CD4-positive, alpha-beta T cell (primary cell): Measurements from ENCODE around the gene ZCCHC10. TPM values are rescaled to one million over a fixed set of nuclear protein-coding genes. Genes with fewer than 3 reads are reported as not detected.

Source experiments
- ATAC-seq: fragments of 200-7000 bp; cut with Tn5 transposase; one replicate; pipeline ENCODE4 v1.10.0; 2022; ENCODE audit warnings: mild to moderate bottlenecking; ENCODE audit not compliant: poor library complexity
- CTCF ChIA-PET: fragments of 350-600 bp; sonication (Branson Sonifier 250); formaldehyde crosslinking; loops from one replicate; lab custom pipeline; 2021; ENCODE audit warnings: antibody characterized with exemption, inconsistent platforms; lab: Charles Lee
- POLR2A ChIA-PET: fragments of 350-600 bp; sonication (Branson Sonifier 250); formaldehyde crosslinking; loops from one replicate; lab custom pipeline; 2021; ENCODE audit warnings: antibody characterized with exemption, inconsistent platforms; lab: Charles Lee
- DNase-seq, 14 experiments: peaks; one replicate each; pipeline ENCODE4 v3.0.0-alpha.2; 2013 to 2020; ENCODE audit warnings: mixed read lengths in 2 of 14
- H3K27ac ChIP-seq, 2 donors: one replicate each; pipeline versions ENCODE4 v1.5.1 to v1.7.0; 2013; ENCODE audit warnings: low read length in 2 of 2, low read depth in 1 of 2, mild to moderate bottlenecking in 1 of 2
- H3K27me3 ChIP-seq, 2 experiments: 1 replicate in 1 of 2; 2 replicates in 1 of 2; pipeline versions ENCODE4 v1.6.1 to v1.7.0; 2013; ENCODE audit warnings: low read length in 2 of 2, control low read depth in 1 of 2, mild to moderate bottlenecking in 1 of 2, moderate library complexity in 1 of 2; ENCODE audit not compliant: insufficient read depth in 2 of 2, control insufficient read depth in 1 of 2
- H3K36me3 ChIP-seq: one replicate; pipeline ENCODE4 v1.6.1; 2013; ENCODE audit warnings: low read length, control low read depth; ENCODE audit not compliant: insufficient read depth
- H3K4me1 ChIP-seq: one replicate; pipeline ENCODE4 v1.6.1; 2013; ENCODE audit warnings: low read length, control low read depth; ENCODE audit not compliant: insufficient read depth
- H3K4me3 ChIP-seq: one replicate; pipeline ENCODE4 v1.5.1; 2013; ENCODE audit warnings: mild to moderate bottlenecking, low read length, moderate library complexity
- H3K9me3 ChIP-seq, 2 experiments: 1 replicate in 1 of 2; 2 replicates in 1 of 2; pipeline versions ENCODE4 v1.6.1 to v1.7.0; 2013; ENCODE audit warnings: low read length in 2 of 2, mild to moderate bottlenecking in 2 of 2, control low read depth in 1 of 2, moderate library complexity in 1 of 2; ENCODE audit not compliant: control insufficient read depth in 1 of 2, insufficient read depth in 1 of 2
- H3K27ac Mint-ChIP-seq: one replicate; pipeline ENCODE4 v1.8.0; 2020; ENCODE audit warnings: mixed read lengths
- H3K27me3 Mint-ChIP-seq: one replicate; pipeline ENCODE4 v1.8.0; 2021; ENCODE audit warnings: mixed read lengths
- H3K36me3 Mint-ChIP-seq: one replicate; pipeline ENCODE4 v1.8.0; 2021; ENCODE audit warnings: low read depth, mixed read lengths
- H3K4me1 Mint-ChIP-seq: one replicate; pipeline ENCODE4 v1.8.0; 2021; ENCODE audit warnings: low read depth, mixed read lengths
- H3K4me3 Mint-ChIP-seq: one replicate; pipeline ENCODE4 v1.8.0; 2020; ENCODE audit warnings: mild to moderate bottlenecking, mixed read lengths
- H3K9me3 Mint-ChIP-seq: one replicate; pipeline ENCODE4 v1.8.0; 2020; ENCODE audit warnings: mixed read lengths
- CTCF ChIP-seq: fragments of 200-600 bp; IDR thresholded peaks from one replicate; pipeline ENCODE4 v1.8.0; 2022; ENCODE audit warnings: antibody characterized with exemption, mild to moderate bottlenecking
- intact Hi-C, 2 experiments: fragments of 100-400 bp; cut with DNase I in 1 of 2; cut with micrococcal nuclease in 1 of 2; formaldehyde crosslinking; loops; one replicate each; pipeline versions ENCODE4 v1.15.1 to v1.9.0; 2023 to 2025; cut with DNase I, micrococcal nuclease
- total RNA-seq, 174 experiments: library from RNA in 2 of 174; stranded (reverse) in 2 of 174; gene quantifications; one replicate each; pipeline ENCODE4 v1.2.3 and lab custom pipeline; 2021 to 2026

Gene ZCCHC10
- total RNA-seq, 2 experiments from 2014 or later: 17.7 to 20.1 TPM

DNA sequence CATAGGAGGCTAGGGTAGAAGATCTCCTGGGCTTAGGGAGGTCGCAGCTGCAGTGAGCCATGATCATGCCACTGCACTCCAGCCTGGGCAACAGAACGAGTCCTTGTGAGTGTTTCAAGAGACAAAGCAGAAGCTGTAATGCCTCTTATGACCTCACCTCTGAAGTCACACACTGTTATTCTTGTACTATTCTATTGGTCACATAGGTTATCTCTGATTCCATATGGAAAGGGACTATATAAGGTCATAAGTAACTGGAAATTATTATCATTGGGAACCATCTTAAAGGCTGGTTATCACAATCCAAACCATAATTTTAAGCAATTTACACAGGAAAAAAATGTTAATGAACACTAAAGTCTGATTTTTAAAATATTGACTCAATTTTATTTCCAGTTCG lies 45.1 kb downstream of the ZCCHC10 start:
- Histone ChIP-seq H3K36me3 (no peaks in the 10 kb centered on the region), H3K9me3 (peaks cover 0 to 10% of the 10 kb centered on the region in 2 experiments), H3K27me3 (no peaks in the 10 kb centered on the region), H3K4me3 (no peak overlapping the region), H3K27ac (no peak overlapping the region), H3K4me1 (no peaks in the 10 kb centered on the region)
- ChIA-PET POLR2A (no interaction called here), CTCF (no interaction called here)
- ATAC-seq: no peak
- Mint-ChIP-seq H3K27me3 (peaks cover 4% of the 10 kb centered on the region), H3K4me3 (no peak overlapping the region), H3K9me3 (peaks cover 4% of the 10 kb centered on the region), H3K27ac (no peak overlapping the region), H3K4me1 (no peaks in the 10 kb centered on the region), H3K36me3 (no peaks in the 10 kb centered on the region)
- no peak for TF ChIP-seq CTCF
- intact Hi-C loops: no loop called here
- DNase-seq: no peak

DNA sequence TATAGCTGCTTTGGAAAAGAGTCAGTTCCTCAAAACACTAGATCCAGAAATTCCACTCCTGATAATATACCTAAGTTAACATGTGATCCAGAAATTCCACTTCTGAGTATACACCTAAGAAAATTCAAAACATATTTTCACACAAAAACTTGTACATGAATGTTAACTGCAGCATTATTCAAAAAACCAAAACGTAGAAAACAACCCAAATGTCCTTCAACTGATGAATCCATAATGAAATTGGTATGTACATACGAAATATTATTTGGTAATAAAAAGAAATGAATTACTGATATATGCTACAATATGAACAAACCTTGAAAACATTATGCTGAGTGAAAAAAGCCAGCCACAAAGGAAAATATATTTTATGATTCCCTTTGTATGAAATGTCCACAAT lies 46.4 kb downstream of the ZCCHC10 start:
- no peaks in the 10 kb centered on the region for H3K36me3 Mint-ChIP-seq
- no peaks in the 10 kb centered on the region for H3K4me1 Mint-ChIP-seq
- ChIA-PET POLR2A (no interaction called here), CTCF (no interaction called here)
- no peak for ATAC-seq
- no peak overlapping the region for H3K4me3 Mint-ChIP-seq
- peaks cover 5% of the 10 kb centered on the region for H3K9me3 Mint-ChIP-seq
- H3K27me3 ChIP-seq: no peaks in the 10 kb centered on the region
- H3K4me1 ChIP-seq: no peaks in the 10 kb centered on the region
- no peak for DNase-seq
- H3K9me3 ChIP-seq: peaks cover 0 to 14% of the 10 kb centered on the region in 2 experiments
- intact Hi-C loops: no loop called here
- TF ChIP-seq CTCF: no peak
- no peak overlapping the region for H3K4me3 ChIP-seq
- H3K27ac ChIP-seq: no peak overlapping the region
- H3K36me3 ChIP-seq: no peaks in the 10 kb centered on the region
- H3K27me3 Mint-ChIP-seq: peaks cover 4% of the 10 kb centered on the region
- no peak overlapping the region for H3K27ac Mint-ChIP-seq

DNA sequence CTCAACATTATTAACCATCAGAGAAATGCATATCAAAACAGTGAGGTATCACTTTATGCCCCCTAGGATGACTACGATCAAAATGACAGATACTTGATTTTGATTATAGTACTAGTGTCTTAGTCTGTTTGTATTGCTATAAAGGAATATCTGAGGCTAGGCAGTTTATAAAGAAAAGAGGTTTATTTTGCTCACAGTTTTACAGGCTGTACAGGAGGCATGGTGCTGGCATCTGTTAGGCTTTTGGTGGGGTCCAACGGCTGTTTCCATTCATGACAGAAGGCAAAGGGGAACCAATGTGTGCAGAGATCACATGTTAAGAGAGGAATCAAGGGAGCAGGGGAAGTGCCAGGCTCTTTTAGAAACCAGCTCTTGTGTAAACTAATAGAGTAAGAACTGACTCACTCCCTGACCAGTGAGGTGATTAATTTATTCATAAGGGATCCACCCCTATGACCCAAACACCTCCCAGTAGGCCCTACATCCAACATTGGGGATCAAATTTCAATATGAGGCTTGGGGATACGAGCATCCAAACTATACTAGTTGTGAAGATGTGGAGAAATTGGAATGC lies 46.9 kb downstream of the ZCCHC10 start:
- ChIA-PET POLR2A (no interaction called here), CTCF (no interaction called here)
- peaks cover 5% of the 10 kb centered on the region for H3K9me3 Mint-ChIP-seq
- H3K4me3 ChIP-seq: no peak overlapping the region
- no peaks in the 10 kb centered on the region for H3K27me3 ChIP-seq
- H3K27ac ChIP-seq: no peak overlapping the region
- ATAC-seq: no peak
- peaks cover 4% of the 10 kb centered on the region for H3K27me3 Mint-ChIP-seq
- no peak overlapping the region for H3K4me3 Mint-ChIP-seq
- no peaks in the 10 kb centered on the region for H3K36me3 Mint-ChIP-seq
- TF ChIP-seq CTCF: no peak
- no peak overlapping the region for H3K27ac Mint-ChIP-seq
- H3K4me1 Mint-ChIP-seq: no peaks in the 10 kb centered on the region
- H3K9me3 ChIP-seq: peaks cover 0 to 14% of the 10 kb centered on the region in 2 experiments
- intact Hi-C loops: no loop called here
- peak in 2 of 14 experiments; percentile 19 to 47 for DNase-seq
- no peaks in the 10 kb centered on the region for H3K36me3 ChIP-seq
- H3K4me1 ChIP-seq: no peaks in the 10 kb centered on the region
